Nephron progenitor cell (in vitro differentiated cells): ENCODE data around the gene SEMA5B.

Source experiments
- DNase-seq: peaks from one replicate; pipeline ENCODE4 v3.0.0; 2021
- H3K27ac Mint-ChIP-seq: 2 replicates; pipeline ENCODE4 v1.8.0; 2021; ENCODE audit warnings: mild to moderate bottlenecking, moderate library complexity, mixed read lengths
- H3K27me3 Mint-ChIP-seq: 2 replicates; pipeline ENCODE4 v1.8.0; 2021; ENCODE audit warnings: mild to moderate bottlenecking, low read depth, mixed read lengths; ENCODE audit not compliant: poor library complexity
- H3K36me3 Mint-ChIP-seq: 2 replicates; pipeline ENCODE4 v1.8.0; 2021; ENCODE audit warnings: low read depth, mixed read lengths
- H3K4me1 Mint-ChIP-seq: 2 replicates; pipeline ENCODE4 v1.8.0; 2021; ENCODE audit warnings: mixed read lengths
- H3K4me3 Mint-ChIP-seq: 2 replicates; pipeline ENCODE4 v1.8.0; 2021; ENCODE audit warnings: mild to moderate bottlenecking, moderate library complexity, mixed read lengths
- H3K9me3 Mint-ChIP-seq: 2 replicates; pipeline ENCODE4 v1.8.0; 2021; ENCODE audit warnings: mild to moderate bottlenecking, moderate library complexity, mixed read lengths
- TF ChIP-seq, protein P1 (sequence below): fragments of 200-600 bp; sonication (generic); IDR thresholded peaks from 2 replicates; pipeline ENCODE4 v1.5.0; 2021; ENCODE audit warnings: antibody characterized with exemption

The SEMA5B gene

DNA sequence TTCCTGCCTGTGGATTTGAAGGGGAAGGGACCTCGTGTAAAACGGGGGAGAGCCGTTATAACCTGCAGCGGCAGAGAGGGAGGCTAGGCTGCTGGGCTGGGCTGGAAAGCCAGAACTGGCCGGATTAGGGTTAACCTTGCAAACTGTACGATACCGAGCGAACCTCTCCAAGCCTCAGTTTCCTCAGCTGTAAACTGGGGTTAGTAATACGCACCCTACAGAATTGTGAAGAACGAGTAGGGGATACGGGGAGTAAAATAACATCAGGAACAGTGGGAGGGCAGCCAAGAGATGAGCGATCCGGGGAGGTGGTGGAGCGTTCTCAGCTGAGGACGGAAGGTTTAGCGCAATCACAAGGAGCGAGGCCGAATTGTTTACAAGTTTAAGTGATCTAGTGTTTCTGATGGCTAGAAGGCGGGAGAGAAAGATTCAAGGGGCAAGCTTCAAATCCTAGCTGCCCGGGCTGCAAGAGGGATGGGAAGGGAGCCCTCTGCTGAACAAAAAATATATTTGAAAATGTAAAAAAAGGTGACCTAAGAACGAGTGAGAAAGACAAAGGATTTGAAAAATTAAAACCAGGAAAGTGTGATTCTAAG lies 768 bp upstream of the SEMA5B start:
- H3K4me3 Mint-ChIP-seq: peak overlapping the region; percentile 78
- peaks cover 10% of the 10 kb centered on the region for H3K9me3 Mint-ChIP-seq
- DNase-seq: peak; percentile 34
- H3K4me1 Mint-ChIP-seq: peaks cover 27% of the 10 kb centered on the region
- no peak overlapping the region for H3K27ac Mint-ChIP-seq
- no peaks in the 10 kb centered on the region for H3K36me3 Mint-ChIP-seq
- TF ChIP-seq, protein P1, sequence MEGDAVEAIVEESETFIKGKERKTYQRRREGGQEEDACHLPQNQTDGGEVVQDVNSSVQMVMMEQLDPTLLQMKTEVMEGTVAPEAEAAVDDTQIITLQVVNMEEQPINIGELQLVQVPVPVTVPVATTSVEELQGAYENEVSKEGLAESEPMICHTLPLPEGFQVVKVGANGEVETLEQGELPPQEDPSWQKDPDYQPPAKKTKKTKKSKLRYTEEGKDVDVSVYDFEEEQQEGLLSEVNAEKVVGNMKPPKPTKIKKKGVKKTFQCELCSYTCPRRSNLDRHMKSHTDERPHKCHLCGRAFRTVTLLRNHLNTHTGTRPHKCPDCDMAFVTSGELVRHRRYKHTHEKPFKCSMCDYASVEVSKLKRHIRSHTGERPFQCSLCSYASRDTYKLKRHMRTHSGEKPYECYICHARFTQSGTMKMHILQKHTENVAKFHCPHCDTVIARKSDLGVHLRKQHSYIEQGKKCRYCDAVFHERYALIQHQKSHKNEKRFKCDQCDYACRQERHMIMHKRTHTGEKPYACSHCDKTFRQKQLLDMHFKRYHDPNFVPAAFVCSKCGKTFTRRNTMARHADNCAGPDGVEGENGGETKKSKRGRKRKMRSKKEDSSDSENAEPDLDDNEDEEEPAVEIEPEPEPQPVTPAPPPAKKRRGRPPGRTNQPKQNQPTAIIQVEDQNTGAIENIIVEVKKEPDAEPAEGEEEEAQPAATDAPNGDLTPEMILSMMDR: peak; percentile 40
- peaks cover 64% of the 10 kb centered on the region for H3K27me3 Mint-ChIP-seq

DNA sequence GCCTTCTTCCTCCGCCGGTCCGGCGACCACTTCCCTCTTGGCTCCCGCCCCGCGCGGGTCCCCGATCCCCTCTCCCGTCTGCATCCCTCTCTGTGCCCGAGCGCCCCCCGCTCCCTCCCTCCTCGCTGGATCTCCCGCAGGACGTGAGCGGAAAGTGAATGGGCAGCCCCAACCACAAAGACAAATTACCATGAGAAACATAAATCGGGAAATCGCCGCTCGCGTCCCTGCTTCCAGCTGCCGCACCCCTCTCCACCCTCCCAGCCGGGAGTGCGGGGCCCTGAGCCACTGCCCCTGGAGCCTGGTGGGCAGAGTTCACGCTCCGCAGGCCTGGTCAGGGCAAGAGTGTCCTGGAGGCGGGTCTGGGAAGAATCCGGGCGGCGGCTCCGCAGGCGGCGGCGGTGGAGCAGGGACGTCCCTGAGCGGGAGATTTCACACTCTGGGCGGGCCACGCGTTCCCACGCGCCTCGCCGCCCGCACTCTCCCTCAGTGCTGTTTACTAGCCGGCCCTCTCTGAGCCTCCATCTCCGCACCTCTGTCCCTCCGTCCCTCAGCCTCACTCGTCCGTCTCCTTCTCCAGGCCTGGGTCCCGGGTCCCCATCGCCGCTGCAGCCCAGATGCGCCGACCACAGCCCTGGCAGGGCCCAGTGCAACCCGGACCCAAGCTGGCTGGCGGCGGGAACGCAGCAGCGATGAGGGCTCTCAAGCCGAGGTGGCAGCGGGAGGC lies 835 bp downstream of the SEMA5B start:
- H3K27me3 Mint-ChIP-seq: peaks cover 74% of the 10 kb centered on the region
- no peaks in the 10 kb centered on the region for H3K36me3 Mint-ChIP-seq
- no peak overlapping the region for H3K27ac Mint-ChIP-seq
- H3K9me3 Mint-ChIP-seq: peaks cover 10% of the 10 kb centered on the region
- H3K4me1 Mint-ChIP-seq: peaks cover 40% of the 10 kb centered on the region
- DNase-seq: peak; percentile 57
- peak overlapping the region; percentile 85 for H3K4me3 Mint-ChIP-seq
- TF ChIP-seq, protein P1: no peak

DNA sequence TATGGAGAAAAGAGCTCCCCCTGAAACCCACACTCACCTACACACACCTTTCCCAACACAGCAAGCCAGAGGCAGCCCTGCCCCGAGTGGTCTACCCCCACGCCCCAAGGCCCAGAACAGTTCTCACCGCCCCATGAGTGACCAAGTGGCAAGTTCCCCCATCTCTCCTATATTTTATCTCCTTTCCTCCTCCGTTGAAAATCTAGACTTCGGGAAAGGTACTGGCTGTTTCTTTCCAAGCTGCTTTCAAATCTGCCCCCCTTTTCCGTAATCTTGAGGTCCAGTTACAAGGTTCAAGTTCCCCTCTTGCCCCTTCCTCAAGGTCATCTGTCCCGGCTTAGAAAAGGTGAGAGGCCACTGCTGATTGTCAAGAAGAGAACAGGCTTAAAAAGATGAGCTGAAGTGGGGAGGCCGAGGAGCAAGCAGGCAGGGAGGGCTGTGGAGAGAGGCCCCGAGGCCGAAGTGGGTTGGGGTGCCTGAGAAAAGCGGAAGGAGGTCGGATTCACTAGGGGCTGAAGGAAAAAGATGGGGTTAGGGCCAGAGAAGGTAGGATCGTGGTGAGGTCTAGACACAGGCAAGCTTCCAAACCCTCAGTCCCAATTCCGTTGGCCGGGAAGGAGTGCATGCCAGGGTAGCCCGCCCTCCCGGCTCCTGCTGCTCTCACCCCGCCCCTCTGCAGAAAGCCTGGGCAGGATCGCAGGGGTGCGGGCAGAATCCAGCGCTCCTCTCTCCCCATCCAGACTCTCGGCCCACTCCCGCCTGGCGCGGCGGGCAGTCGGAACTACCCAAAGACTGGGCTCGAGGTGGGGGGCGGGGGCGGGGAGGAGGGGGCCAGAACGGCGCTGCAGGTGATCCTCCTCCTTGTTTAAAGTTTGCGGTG lies 1.7 kb downstream of the SEMA5B start:
- H3K36me3 Mint-ChIP-seq: no peaks in the 10 kb centered on the region
- no peak overlapping the region for H3K27ac Mint-ChIP-seq
- peak; percentile 62 for DNase-seq
- TF ChIP-seq, protein P1: no peak
- peaks cover 10% of the 10 kb centered on the region for H3K9me3 Mint-ChIP-seq
- H3K27me3 Mint-ChIP-seq: peaks cover 79% of the 10 kb centered on the region
- peak overlapping the region; percentile 85 for H3K4me3 Mint-ChIP-seq
- peaks cover 49% of the 10 kb centered on the region for H3K4me1 Mint-ChIP-seq

DNA sequence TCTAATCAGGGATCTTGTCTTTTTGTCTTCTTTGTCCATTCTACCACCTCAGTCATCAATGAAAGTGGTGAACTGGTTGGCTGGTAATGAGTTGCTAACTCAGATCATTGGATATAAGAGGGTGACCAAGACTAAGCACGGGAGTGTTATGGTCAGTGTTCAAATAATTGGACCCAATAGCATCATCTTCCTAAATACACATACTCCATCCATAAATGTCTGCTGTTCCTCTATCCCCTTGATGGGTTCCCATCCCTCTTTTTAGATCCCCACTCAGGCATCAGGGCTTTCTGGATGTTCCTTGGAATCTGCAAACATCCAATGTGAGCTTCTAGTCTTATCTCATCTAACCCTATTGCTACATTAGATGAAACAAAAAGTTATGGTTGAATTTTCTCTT lies 3.5 kb downstream of the SEMA5B start:
- H3K4me1 Mint-ChIP-seq: peaks cover 59% of the 10 kb centered on the region
- H3K36me3 Mint-ChIP-seq: no peaks in the 10 kb centered on the region
- TF ChIP-seq, protein P1: no peak
- H3K4me3 Mint-ChIP-seq: no peak overlapping the region
- peaks cover 66% of the 10 kb centered on the region for H3K27me3 Mint-ChIP-seq
- H3K9me3 Mint-ChIP-seq: peaks cover 10% of the 10 kb centered on the region
- H3K27ac Mint-ChIP-seq: no peak overlapping the region
- DNase-seq: no peak

DNA sequence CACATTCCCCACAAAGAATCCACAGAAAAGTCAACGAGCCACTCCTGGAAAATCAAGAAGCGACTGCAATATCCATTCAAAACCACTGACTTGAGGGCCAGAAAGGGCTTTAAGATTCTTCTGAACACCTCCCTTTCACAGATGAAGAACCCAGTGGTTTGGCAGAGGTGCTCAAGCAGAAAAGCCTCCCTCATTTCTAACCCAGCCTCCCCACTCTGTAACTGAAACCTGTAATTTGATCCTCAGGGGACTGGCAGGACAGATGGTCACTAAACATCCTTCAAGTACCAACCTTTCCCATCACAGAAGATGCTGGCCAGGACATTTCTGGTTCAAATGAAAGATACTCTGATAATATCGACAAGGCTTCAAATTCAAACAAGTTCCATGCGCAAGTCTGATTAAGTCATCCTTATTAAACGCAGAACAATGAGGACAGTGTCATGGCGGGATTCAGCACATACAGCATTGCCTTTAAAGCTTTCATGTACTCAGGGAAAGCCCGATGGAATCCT lies 5.5 kb downstream of the SEMA5B start:
- DNase-seq: no peak
- H3K27ac Mint-ChIP-seq: no peak overlapping the region
- H3K36me3 Mint-ChIP-seq: no peaks in the 10 kb centered on the region
- H3K9me3 Mint-ChIP-seq: peaks cover 10% of the 10 kb centered on the region
- no peak overlapping the region for H3K4me3 Mint-ChIP-seq
- H3K4me1 Mint-ChIP-seq: peaks cover 54% of the 10 kb centered on the region
- H3K27me3 Mint-ChIP-seq: peaks cover 61% of the 10 kb centered on the region
- TF ChIP-seq, protein P1: no peak
